ENCODE results near the gene ARHGAP28.
"Not testable (repeated sequence)": the region's sequence is repeated elsewhere in the genome, so short reads cannot be mapped to it uniquely, and the experiment has no call there.

Gene ARHGAP28

GRCh38 chr18:6778459-6779247, 49.1 kb downstream of the ARHGAP28 start:
- DNase-seq: no peak

GRCh38 chr18:6781142-6781714, 51.7 kb downstream of the ARHGAP28 start:
- no peak for DNase-seq

- DNase-seq: no peak
Observed at GRCh38 chr18:6781796-6782195, 52.3 kb downstream of the ARHGAP28 start.

- no peak for DNase-seq
Observed at GRCh38 chr18:6782861-6783260, 53.3 kb downstream of the ARHGAP28 start.

DNA sequence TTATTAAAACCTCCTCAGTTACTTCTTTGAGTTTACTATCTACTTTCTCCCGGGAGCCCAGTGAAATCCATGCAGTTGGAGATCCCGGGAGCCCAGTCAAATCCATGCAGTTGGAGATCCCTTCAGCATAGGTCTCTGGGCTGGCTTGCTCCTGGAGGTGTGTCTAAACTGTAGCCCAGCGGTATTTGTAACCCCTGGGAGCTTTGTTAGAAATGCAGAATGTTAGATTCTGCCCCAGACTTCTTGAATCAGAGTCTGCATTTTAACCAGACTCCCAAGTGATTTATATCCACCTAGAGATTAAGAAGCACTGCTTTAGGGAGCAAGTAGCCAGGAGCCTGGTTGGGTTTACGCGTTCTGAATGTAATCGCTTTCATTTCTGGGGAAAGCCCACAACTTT, 54.5 kb downstream of the ARHGAP28 start:
- DNase-seq: no peak

DNA sequence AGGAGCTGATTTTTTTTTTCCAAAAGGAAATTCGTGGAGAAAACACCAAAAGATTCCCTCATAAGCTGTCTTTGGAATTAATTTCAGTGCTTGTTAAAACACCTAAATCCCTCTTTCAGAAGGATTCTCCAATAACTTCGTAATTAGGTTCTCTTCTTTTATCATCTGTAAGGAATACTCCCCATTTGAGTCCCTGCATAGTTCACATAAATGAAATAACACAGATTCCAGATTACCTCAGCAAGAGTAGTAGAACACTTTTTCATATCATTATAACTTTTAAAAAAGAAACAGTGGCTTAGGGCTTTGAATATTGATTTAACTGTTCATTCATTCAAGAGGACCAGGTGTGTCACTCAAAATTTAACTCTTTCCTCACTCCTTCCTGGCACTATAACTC, 55.5 kb downstream of the ARHGAP28 start:
- DNase-seq: no peak

DNA sequence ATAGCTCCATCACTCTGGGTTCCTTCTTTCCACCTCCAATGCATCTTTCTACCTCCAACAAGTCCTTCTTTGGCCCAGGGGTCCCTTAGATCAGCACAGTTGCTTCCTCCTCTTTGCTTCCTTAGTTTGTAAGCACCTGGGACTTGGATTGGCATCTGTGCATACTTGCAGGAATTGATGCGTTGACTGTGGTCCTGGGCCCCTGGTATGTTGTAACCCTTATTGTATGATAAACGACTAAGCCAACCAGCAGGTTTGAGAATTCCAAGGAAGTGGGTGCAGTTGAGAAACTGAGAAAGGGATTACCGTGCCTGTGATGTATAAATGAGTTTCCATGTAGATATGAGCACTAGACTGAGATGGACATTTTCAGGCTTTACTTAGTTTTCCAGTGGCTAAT, 55.9 kb downstream of the ARHGAP28 start:
- no peak for DNase-seq

DNA sequence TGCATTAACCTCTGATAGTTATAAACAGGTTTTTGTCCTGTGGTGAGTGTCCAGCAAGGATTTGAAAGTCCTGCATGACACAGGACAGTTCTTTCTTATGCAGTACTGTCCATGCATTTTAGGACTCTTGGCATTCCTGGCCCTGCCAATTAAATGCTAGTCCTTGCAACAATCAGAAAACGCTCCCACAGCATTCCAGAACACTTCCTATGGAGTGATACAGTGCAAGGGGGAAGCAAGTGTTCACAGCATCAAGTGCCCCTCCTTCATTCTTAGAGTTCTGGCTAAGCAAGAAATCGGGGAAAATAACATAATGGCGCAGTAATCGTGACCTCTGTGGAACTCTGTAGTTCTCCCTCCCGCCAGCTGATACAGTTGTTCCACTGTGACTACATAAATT, 62.9 kb downstream of the ARHGAP28 start:
- DNase-seq: no peak

- no peak for DNase-seq
Observed at GRCh38 chr18:6793455-6793854, 63.9 kb downstream of the ARHGAP28 start.

- no peak for DNase-seq
Observed at GRCh38 chr18:6793986-6794385, 64.5 kb downstream of the ARHGAP28 start.

DNA sequence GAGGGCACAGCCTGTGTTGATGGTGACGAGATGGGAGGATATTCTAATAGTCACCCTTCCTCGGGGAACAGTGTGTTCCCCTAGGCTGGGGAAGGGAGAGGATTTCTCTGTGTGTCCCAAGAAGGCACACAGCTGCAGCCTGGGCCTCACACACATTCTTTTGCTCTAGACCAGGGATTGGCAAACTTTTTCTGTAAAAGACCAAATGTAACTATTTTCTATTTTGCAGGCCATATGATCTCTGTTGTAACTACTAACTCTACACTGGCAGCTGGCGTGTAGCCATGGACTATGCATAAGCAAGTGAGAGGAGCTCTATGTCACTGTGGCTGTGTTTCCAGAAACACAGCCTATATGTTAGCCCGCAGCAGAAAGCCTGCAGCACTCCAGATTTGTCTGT, 65.8 kb downstream of the ARHGAP28 start:
- no peak for DNase-seq

DNA sequence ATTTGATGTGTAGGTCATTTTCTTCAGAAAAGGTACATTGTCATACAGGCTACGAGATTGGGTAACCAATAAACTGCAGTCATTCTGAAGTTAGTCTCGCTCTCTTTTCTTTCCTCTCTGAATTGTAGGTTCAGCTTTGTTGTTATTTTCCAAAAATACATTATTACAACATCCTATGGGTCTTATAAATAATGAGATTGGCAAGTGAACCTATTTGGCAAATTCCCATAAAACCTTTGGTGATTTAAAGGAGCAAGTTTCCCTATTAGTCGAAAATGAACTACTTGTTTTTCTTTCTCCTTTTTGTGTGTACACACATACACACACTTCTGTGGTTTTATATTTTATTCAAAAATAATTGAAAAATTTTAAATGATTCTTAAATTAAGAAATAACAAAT, 67.0 kb downstream of the ARHGAP28 start:
- no peak for DNase-seq

DNA sequence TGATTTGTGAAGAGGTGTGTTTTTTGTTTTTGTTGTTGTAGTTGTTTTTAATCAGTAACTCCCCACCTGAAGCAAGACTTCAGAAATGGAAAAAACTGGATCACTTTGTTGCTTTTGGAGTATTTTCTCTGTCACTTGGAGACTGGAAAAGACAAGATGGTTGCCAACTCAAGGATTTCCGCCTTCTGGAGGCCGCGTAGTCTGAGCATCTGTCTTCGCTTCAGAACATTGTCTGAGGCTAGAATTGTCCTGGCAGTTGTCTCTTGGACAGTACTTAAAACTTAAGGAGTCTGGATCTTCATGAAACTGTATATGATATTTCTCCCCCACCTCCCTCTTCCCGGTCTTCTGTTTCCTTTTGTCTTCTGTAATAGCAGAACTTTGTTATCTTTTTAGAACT, 67.7 kb downstream of the ARHGAP28 start:
- DNase-seq: no peak

DNA sequence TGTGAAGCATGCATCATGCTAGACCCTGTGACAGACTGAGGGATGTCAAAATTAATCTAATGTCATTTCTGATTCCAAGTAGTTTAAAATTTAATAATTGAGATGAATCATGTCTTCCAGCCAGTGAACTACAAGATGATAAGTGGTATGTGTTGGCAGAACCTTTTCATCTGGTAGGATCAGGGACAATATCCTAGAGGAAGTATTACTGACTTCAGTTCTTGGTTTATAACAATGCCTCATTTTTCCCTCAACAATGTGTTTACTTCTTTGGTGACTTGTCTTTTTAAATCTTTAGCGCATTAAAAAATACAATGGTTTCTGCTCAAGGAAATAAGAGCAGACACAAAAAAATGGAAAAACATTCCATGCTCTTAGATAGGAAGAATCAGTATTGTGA, 69.4 kb downstream of the ARHGAP28 start:
- no peak for DNase-seq

GRCh38 chr18:6800309-6800708, 70.8 kb downstream of the ARHGAP28 start:
- not testable (repeated sequence) for DNase-seq

- no peak for DNase-seq
Observed at GRCh38 chr18:6807515-6808257, 78.2 kb downstream of the ARHGAP28 start.

- DNase-seq: no peak
Observed at GRCh38 chr18:6810191-6810590, 80.7 kb downstream of the ARHGAP28 start.

DNA sequence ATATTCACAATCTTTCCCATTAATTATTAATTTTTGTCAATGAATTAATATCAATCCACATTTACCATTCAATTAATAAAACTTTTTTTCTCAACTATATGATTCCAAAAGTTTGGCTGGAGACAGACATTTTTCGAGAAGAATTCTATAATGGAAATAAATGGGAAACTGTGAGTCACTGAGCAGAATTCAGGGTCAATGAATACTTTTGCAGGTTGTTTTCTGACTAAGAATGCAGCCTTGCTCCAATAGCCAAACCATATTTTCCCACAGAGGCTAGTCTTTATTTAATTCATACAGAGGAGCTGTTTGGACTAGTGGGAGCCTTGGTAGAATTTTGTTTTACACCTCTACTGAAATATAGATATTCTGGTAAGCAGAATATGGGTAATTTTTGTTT, 82.3 kb downstream of the ARHGAP28 start:
- no peak for DNase-seq

DNA sequence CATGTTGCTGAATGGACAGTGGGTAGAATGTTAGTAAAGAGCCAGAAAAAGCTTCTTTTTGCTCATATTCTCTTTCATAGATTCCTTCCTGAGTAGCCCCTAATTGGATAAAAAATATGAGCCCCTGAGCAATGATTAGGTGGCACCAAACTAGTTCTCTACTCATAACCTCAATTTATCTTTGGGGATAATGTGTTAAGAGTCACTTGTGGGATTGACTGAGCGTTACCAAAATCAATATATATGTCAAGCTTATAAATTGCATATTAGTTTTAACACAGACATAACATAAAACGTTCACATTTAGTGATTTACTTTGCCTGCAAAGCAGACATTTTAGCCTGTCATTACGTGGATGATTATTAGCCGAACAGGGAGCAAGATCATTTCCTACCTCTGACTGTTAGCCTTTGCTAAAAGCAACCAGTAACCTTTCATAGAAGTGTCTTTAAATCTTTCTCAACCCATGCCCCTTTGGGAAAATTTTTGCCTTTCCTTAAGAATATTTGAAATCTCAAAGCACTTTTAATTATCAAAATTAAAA, 85.4 kb downstream of the ARHGAP28 start:
- DNase-seq: no peak

DNA sequence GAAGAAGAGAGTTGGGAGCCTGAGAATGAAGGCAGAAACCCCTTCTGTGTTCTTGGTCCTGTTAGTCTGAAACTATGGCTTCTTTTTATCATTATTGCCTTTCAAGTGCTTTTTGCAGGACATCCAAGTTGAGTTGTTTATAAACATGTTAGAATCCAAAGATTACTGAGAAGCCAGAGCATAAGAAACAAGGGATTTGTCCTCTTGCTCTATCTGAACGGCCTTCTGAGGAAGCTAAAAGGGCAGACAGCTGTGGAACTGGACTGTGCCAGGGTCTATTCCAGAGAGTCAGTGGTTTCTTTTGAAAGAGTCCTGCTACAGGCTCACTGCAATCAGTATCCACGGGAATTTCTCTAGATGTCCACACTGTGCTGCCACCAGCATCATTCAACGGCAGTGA, 86.6 kb downstream of the ARHGAP28 start:
- DNase-seq: no peak

- no peak for DNase-seq
Observed at GRCh38 chr18:6819332-6819731, 89.8 kb downstream of the ARHGAP28 start.

DNA sequence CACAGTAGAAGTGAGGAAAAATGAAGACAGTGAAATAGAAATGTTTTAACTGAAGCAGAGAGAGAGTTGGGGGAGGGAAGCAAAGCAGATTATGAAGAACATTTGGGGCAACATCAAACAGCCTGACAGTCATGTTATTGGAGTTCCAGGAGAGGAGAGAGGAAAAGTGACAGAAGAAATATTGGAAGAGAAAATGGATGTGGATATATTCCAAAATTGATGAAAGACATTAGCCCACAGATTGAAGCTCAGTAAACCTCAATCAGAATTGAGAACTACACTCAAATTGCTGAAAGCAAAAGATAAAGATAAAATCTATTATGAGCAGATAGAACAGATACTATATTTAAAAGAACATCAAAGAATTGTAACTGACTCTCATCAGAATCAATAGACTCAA, 90.8 kb downstream of the ARHGAP28 start:
- DNase-seq: no peak

DNA sequence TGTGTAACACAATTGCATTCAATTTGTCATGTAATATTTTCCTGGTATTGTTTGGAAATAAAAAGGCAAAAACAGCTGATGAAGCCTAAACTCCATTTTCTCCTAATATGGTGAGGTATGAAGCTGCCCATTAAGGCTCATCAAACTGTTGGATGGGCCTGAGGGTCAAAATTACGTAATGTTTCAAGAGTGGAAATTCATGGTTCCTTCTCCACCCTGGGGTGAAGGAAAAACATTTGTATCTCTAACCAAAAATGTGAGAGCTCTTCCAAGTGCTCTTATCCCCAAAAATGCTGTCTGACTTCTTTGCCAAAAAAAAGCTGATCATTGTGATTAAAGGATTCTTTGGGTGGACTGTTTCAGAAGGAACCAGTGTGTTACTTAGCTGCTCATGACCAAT, 91.8 kb downstream of the ARHGAP28 start:
- no peak for DNase-seq

DNA sequence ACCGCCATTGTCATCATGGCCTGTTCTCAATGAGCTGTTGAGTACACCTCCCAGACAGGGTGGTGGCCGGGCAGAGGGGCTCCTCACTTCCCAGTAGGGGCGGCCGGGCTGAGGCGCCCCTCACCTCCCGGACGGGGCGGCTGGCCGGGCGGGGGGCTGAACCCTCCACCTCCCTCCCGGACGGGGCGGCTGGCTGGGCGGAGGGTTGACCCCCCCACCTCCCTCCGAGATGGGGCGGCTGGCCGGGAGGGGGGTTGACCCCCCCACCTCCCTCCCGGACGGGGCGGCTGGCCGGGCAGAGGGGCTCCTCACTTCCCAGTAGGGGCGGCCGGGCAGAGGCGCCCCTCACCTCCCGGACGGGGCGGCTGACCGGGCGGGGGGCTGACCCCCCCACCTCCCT, 97.6 kb downstream of the ARHGAP28 start:
- DNase-seq: not testable (repeated sequence)
